HG03378 (cell line): ENCODE data around the gene NLRP11.

Experiments
- ATAC-seq: cut with Tn5 transposase; IDR thresholded peaks from one replicate; pipeline ENCODE4 v1.9.1; 2021; ENCODE audit warnings: mild to moderate bottlenecking, moderate library complexity; ENCODE audit not compliant: unreplicated experiment

The NLRP11 gene

DNA sequence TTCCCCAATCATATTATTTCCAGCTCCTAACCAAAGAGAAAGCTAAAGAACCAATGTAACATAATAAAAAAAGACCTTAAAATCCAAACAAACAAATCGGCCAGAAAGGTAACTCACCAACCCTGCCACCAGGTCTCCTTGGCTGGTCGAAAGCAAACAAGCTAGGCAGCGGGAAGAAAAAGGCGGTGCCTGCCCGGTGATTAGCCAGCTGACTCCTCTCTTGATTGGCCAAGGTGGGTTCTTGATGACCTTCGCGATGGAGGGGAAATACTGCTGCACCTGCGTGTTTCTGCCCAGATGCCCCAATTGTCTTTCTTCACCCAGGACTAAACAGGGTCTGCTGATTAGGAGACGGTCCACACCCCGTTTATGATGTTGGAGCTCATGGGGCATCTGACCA lies at the start of gene NLRP11:
Gene NLRP11 (minus strand): TSS at position 154 of the 400 bp plus-strand sequence. CDS start 13,825 bp downstream, outside the sequence.
- ATAC-seq, result no peak

DNA sequence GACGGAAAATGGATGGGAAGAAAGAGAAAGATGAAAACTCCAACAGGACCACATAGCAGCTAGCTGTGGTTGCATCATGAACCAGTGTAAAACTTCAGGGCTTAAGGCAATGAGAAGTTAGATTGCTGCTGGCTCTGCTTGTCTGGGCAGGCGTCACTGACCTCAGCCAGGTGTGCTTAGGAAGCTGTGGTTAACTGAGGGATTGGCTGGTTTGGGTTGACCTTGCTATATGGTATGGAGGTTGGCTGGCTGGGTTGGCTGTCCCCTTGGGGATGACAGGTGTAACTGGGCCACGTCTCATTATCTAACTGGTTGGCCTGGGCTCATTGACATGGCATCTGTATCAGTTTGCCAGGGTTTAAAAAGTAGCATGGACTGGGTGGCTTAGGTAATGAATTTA lies 45.4 kb upstream of the NLRP11 start:
- no peak for ATAC-seq

DNA sequence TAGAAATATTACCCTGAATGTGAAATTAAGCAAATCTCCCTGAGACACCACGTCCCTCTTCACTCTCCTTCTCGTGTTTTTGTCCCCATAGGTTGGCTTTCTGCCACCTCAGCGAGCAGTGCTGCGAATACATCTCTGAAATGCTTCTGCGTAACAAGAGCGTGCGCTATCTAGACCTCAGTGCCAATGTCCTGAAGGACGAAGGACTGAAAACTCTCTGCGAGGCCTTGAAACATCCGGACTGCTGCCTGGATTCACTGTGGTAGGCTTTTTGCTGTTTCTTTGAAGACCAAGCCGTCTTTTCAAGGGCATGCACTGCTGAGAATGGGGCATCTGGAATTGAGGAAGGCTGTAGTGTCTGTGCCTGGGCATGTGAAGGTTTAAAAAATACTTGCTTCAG lies 38.9 kb upstream of the NLRP11 start:
- ATAC-seq, result no peak

DNA sequence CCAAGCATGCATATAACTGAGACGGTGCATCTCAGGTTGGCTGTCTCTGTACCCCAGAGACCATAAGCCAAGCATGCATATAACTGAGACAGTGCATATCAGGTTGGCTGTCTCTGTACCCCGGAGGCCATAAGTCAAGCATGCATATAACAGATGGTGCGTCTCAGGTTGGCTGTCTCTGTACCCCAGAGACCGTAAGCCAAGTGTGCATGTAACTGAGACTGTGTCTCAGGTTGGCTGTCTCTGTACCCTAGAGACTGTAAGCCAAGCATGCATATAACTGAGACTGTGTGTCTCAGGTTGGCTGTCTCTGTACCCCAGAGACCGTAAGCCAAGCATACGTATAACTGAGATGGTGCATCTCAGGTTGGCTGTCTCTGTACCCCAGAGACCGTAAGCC lies 35.3 kb upstream of the NLRP11 start:
- ATAC-seq, result no peak

DNA sequence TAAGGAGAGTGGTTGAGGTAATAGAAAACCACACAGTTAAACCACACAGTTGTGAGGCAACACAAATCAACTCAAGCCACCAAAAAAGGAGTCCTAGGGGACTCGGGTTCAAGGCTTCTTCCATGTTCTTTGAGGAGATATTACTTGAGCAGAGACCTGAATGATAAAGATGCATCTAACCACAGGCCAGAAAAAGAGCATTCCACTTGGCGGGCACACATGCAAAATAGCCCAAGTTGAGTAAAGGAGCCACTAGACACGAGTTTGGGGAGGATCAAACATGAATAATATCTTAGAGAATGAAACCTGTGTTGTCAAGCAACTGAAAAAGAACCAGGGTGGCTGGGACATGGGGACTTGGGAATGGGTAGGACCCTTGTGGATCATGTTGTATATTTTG lies 34.7 kb upstream of the NLRP11 start:
- ATAC-seq, result no peak

DNA sequence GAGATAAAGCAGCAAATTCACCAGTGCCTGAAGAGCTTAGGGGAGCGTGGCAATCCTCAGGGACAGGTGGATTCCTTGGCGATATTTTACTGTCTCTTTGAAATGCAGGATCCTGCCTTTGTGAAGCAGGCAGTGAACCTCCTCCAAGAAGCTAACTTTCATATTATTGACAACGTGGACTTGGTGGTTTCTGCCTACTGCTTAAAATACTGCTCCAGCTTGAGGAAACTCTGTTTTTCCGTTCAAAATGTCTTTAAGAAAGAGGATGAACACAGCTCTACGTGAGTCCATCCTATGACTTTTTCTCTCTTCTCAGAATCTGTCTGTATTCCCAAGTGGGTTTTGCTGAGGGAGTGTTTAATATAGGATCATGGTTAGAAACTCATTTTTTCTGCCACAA lies 27.2 kb upstream of the NLRP11 start:
- no peak for ATAC-seq

DNA sequence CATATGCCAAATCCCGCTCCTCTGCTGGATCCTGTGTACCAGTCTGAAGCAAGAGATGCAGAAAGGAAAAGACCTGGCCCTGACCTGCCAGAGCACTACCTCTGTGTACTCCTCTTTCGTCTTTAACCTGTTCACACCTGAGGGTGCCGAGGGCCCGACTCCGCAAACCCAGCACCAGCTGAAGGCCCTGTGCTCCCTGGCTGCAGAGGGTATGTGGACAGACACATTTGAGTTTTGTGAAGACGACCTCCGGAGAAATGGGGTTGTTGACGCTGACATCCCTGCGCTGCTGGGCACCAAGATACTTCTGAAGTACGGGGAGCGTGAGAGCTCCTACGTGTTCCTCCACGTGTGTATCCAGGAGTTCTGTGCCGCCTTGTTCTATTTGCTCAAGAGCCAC lies 26.6 kb upstream of the NLRP11 start:
- no peak for ATAC-seq

DNA sequence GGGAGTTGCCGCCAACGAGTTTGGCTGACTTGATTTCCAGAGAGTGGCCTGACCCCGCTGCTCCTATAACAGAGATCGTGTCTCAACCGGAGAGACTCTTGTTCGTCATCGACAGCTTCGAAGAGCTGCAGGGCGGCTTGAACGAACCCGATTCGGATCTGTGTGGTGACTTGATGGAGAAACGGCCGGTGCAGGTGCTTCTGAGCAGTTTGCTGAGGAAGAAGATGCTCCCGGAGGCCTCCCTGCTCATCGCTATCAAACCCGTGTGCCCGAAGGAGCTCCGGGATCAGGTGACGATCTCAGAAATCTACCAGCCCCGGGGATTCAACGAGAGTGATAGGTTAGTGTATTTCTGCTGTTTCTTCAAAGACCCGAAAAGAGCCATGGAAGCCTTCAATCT lies 26.2 kb upstream of the NLRP11 start:
- ATAC-seq, result no peak

DNA sequence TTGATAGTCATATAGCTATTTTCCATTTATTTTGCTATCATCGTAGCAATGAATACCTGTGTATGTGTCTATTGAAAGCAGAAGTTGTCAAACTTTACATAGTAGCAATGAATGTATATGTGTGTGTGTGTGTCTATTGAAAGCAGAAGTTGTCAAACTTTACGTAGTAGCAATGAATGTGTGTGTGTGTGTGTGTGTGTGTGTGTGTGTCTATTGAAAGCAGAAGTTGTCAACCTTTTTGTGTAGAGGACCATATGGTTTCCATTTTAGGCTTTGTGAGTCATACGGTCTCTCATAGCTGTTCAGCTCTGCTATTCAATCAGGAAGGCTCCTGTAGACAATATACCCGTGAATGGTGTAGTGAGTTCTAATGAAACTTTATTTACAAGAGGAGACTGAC lies 25.4 kb upstream of the NLRP11 start:
- no peak for ATAC-seq

DNA sequence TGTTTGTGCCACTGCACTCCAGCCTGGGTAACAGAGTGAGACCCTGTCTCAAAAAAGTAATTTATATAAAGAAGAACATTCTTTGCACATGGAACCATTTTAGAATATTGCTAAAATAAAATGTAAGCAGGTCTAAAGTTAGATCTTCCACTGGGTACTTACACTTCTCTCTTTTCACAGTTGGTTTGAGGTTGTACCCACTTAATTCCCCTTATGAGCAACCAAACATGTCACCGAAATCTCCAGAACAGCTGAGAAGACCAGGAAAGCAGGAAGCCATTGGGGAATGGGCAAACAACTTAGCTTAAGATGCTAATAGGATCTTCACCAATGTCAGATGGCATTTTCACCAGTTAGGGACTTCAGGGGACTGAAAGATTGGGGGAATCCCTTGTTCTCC lies 23.4 kb upstream of the NLRP11 start:
- ATAC-seq, result no peak

DNA sequence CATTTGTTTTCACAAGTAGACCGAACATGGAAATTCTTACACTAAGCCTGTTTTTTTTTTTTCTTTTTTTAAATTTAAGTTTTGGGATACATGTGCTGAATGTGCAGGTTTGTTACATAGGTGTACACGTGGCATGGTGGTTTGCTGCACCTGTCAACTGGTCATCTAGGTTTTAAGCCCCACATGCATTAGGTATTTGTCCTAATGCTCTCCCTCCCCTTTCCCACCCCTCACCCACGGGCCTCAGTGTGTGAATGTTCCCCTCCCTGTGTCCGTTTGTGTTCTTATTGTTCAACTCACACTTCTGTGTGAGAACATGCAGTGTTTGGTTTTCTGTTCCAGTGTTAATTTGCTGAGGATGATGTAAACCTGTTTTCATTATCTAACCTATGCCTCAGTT lies 7.1 kb upstream of the NLRP11 start:
- no peak for ATAC-seq

DNA sequence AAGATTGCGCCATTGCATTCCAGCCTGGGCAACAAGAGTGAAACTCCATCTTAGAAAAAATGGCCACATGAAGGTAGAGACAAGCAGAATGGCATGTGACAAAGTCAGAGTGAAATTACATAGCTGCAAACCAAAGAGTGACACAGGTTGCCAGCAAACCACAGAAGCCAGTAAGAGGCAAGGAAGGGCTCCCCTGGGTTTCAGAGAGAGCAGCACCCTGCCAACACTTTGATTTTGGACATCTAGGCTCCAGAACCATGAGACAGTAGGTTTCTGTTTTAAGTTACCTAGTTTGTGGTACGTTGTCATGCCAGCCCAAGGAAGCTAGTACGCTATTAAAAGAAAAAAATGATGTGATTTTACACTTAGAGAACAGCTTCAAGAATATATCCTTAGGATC lies 6.5 kb upstream of the NLRP11 start:
- ATAC-seq, result no peak

DNA sequence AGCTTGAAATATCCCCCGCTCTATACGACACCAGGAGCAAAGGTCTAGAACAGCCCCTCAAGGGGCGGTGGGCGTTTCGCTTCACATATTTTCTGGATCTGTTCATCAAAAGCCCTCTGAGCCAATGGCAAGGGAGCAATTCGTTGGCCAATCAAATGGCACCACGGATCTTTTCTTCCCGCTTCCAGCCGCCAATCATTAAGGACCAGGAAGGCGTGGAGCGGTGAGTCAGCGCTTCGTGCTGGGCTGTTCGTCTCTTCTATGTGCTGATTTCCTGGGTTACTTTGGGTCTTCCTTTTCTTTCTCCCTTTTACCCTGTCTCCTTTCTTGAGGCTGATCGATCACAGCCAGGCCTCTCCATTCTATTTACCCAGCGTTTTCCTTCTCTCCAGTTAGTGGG lies 4.5 kb upstream of the NLRP11 start, which contains the start of gene NLRP4:
Gene NLRP4 (plus strand): TSS at position 201 of the 400 bp plus-strand sequence. CDS start 15,541 bp downstream, outside the sequence.
- no peak for ATAC-seq

DNA sequence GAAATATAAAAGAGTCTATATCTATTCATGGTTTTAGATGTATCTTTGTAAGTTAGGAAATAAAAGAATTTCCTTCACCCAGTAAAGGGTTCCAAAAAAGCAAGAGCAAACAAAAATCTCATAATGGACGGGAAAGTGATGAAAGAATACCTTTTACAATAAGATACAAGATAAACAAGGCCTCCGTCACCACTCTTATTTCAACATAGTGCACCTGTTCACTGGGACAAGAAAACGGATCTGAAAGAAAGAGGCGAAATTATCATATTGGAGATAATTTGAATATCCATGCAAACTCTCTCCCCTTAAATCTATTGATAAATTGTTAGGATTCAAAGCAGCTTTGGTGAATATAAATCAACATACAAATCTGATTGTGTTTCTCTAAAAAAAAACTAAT lies 877 bp upstream of the NLRP11 start:
- ATAC-seq, result no peak

DNA sequence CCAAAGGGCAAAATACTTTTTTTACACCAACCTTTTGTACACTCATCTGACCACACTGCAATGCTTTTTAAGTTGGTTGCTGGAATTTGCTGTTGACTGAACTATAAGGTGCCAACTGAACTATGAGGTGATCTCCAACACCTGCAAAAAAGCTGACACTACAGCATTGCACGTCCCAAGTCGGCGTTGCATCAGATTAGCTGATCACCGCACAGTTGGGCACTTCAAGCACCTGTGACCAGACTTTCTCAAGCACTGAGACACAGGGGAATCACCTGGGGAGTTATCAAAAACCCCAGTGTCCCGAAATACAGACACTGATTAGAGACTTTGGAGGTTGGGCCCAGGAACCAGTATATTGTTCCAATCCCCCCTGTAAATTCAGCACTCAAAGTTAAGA lies 1.1 kb downstream of the NLRP11 start:
- ATAC-seq, result no peak

DNA sequence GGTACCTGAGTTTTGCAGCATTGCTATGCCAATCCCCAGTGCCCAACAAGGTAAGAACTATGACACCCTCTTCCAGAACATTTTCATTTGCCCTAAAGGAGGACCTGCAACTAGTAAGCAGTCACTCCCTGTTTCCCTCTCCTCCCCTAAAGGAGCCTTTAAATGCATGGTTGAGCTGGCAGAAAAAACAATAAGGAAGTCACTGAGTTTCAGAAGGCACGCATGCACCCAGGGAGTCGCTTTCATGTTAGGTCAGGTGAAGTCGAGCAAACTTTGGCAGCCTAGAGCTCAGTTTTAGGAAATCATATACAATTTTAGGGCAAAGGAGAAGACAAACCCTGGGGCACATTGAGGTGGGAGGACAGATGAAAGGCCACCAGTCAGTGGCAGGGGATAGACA lies 11.8 kb downstream of the NLRP11 start:
- ATAC-seq, result no peak

DNA sequence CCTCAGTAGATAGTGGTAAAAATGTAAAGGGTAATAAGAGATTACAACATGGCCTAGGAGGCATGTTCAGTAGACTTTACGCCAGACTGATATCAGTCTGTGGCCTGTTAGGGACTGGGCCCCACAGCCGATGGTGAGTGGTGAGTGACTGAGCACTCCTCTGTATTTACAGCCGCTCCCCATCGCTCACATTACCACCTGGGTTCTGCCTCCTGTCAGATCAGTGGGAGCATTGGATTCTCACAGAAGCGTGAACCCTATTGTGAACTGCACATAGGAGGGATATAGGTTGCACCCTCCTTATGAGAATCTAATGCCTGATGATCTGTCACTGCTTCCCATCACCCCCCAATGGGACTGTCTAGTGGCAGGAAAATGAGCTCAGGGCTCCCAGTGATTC lies 17.9 kb downstream of the NLRP11 start:
- ATAC-seq, result no peak

DNA sequence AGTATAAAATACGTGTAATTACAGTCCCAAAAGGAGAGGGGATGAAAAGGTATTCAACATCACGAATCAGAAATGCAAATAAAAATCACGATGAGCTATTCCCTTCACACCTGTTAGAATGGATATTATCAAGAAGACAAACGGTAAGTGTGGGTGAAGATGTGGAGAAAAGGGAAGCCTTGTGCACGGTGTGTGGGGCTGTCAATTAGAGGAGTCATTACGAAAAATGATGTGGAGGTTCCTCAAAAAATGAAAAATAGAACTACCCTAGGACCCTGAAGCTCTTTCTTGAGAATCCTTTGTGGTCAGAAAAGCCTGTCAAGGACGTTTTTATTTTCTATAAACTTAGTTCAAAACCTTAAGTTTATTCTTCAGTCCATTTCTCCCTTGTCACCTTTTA lies 19.4 kb downstream of the NLRP11 start:
- ATAC-seq, result no peak

DNA sequence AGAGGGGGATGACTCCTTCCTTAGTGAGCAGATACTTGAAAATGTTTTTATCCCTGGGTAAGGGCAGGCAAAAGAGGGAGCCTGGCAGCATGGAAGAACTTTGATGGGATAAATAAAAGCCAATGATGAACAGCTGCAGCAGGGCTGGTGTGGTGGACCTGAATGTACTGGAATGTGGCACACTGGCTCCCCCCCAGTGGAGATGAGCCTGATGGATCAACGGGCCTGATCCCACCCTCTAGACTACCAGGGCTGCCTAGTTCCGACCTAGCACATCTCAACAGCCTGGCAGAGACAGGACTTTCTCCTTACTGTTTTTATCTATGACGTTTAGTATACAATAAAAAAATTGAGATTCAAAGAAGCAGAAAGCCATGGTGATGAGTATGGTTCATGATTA lies 20.5 kb downstream of the NLRP11 start:
- ATAC-seq, result no peak

DNA sequence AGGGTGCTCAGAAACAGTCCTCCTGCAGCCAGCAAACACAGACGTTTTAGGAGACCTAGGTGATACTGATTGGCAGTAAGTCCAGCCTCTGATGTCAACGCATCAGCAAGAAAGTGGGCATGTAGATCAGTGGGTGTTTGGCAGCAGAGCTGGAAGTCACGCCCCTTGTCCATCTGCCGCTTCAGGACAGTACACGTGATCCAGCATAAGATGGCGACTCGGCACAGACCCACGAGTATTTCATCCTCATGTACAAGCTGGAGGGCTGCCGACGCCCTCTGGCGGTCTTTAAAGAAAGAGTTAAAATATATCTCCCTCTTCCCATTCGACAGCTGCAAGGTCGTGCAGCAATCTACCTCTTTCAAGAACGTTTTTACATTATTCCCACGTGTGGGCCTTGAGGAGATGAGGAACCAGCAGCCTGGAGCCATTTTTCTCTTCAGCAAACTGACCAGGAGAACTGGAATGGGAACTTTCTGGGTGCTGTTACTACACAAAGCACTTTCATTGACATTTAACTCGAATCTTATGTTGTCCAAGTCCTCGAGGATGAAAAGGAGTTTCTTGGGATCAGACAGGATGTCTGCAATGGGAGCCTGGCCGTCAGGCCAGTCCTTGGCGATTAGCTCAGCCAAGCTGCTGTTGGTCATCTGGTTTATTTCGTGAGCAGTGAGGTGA lies 22.3 kb downstream of the NLRP11 start:
- ATAC-seq, result no peak

DNA sequence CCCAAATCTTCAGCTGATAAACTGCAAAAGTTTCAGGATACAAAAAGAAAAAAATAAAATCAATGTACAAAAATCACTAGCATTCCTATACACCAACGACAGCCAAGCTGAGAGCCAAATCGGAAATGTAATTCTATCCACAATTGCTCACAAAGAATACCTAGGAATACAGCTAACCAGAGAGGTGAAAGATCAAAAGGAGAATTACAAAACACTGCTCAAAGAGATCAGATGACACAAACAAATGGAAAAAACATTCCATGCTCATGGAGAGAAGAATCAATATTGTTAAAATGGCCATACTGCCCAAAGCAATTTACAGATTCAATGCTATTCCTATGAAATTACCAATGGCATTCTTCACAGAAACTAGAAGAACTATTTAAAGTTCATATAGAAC lies 29.5 kb downstream of the NLRP11 start:
- no peak for ATAC-seq

DNA sequence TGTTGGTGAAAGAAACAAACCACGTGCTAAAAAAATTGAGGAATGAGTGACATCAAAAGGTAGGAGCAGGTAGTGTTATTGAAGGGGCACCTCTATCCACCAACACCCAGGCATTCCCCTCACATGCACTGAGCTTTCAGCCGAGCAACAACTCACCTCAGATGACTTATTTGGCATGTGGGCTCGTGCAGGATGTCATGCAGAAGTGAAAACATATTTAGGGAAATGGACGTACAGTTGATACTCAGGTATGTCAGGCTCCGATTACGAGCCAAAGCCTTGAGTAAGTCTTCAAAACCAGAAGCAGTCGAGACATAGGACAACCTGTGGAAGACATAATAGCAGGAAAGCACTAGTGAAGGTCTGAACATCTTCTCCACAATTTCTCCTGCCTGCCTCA lies 30.4 kb downstream of the NLRP11 start:
- ATAC-seq, result no peak

DNA sequence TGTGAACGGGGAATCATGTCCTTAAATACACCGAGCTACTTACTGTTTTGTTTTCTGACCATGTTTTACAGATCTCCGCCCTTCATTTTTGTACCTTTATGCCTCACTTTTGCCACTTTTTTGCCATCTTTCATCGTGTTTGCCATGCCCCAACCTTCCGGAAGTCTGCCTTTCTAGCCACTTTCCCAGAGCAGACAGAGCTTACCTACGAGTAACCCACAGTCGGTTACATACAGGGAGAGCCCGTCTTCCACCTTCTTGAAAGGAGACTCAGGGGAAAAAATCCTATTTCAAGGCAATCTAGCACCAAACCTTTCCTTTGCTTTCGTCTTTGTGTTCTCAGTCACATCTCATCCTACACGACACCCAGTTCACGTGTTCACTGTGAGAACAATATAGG lies 36.8 kb downstream of the NLRP11 start:
- no peak for ATAC-seq
